Ishikawa (cell line): Measurements from ENCODE around the gene AOX1.

ENCODE experiments used
- CEBPB ChIP-seq: IDR thresholded peaks from 2 replicates; pipeline ENCODE4 v1.6.1; 2012
- CREB1 ChIP-seq: IDR thresholded peaks from 2 replicates; pipeline ENCODE4 v1.6.1; 2012; ENCODE audit warnings: low read depth
- EGR1 ChIP-seq: IDR thresholded peaks from 2 replicates; pipeline ENCODE4 v1.6.1; 2012
- EP300 ChIP-seq: IDR thresholded peaks from 2 replicates; pipeline ENCODE4 v1.6.1; 2012; ENCODE audit warnings: borderline replicate concordance
- FOXM1 ChIP-seq: IDR thresholded peaks from 2 replicates; pipeline ENCODE4 v1.6.1; 2012; ENCODE audit warnings: low read depth, borderline replicate concordance
- MAX ChIP-seq: IDR thresholded peaks from 2 replicates; pipeline ENCODE4 v1.6.1; 2012
- NFIC ChIP-seq: IDR thresholded peaks from 2 replicates; pipeline ENCODE4 v1.6.1; 2012
- RAD21 ChIP-seq: IDR thresholded peaks from 2 replicates; pipeline ENCODE4 v1.6.1; 2012; ENCODE audit warnings: low read depth
- REST ChIP-seq: IDR thresholded peaks from 2 replicates; pipeline ENCODE4 v1.6.1; 2012; ENCODE audit warnings: low read depth, mild to moderate bottlenecking
- TAF1 ChIP-seq: IDR thresholded peaks from 2 replicates; pipeline ENCODE4 v1.6.1; 2012; ENCODE audit warnings: low read depth, mild to moderate bottlenecking
- TEAD4 ChIP-seq: IDR thresholded peaks from 2 replicates; pipeline ENCODE4 v1.6.1; 2012
- USF1 ChIP-seq: IDR thresholded peaks from 2 replicates; pipeline ENCODE4 v1.6.1; 2012
- YY1 ChIP-seq: IDR thresholded peaks from 2 replicates; pipeline ENCODE4 v1.6.1; 2012; ENCODE audit warnings: low read depth
- ZBTB7A ChIP-seq: IDR thresholded peaks from 2 replicates; pipeline ENCODE4 v1.6.1; 2012; ENCODE audit warnings: low read depth

- TF ChIP-seq EP300 (no peak), RAD21 (no peak), EGR1 (no peak), TEAD4 (no peak), CEBPB (no peak), YY1 (no peak), REST (no peak), TAF1 (no peak), MAX (no peak), CREB1 (no peak), NFIC (no peak), FOXM1 (no peak), ZBTB7A (no peak), USF1 (no peak)
Observed at GRCh38 chr2:200670313-200670712, 84.5 kb downstream of the AOX1 start.
